ENCODE data around the gene DDX41.
A peak's percentile ranks its signal among the peaks of the same experiment; 100 is the strongest.

DDX41 gene

DNA sequence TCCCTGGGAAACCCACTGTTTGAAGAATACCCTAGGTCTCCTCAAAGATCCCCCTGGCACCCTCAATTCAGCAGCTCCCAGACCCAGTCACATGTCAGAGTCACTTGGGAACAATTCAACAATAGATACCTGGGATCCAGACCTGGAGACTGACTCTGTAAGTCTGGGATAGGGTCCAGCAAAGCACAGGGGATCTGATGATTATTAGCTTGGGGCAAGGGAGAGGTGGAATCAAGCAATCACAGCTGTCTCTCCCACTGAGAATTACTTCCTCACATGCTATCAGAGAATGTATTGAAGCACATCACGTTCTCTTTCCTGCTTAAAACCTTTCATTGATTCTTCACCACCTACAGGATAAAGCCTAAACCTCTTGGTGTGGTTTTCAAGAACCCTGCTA is 31.7 kb upstream of the DDX41 start:
- H3K36me3 Mint-ChIP-seq (ENCODE audit: low read depth): peaks cover 15% of the 10 kb centered on the region
- H3K4me1 Mint-ChIP-seq: peaks cover 66% of the 10 kb centered on the region
- no peaks in the 10 kb centered on the region for H3K9me3 Mint-ChIP-seq
- H3K4me3 Mint-ChIP-seq: no peak overlapping the region
- no peak for TF ChIP-seq CTCF (IDR thresholded peaks at IDR 0.05; ENCODE audit: unreplicated experiment in 3 of 3)
- peak overlapping the region in 2 of 3 experiments; percentile 43 to 54 for H3K27ac Mint-ChIP-seq
- no peaks in the 10 kb centered on the region for H3K27me3 Mint-ChIP-seq (ENCODE audit: low read depth)

GRCh38 chr5:177547736-177548135 is 31.0 kb upstream of the DDX41 start:
- TF ChIP-seq CTCF (IDR thresholded peaks at IDR 0.05; ENCODE audit: unreplicated experiment in 3 of 3): no peak
- no peak overlapping the region for H3K4me3 Mint-ChIP-seq
- H3K36me3 Mint-ChIP-seq (ENCODE audit: low read depth): peaks cover 19% of the 10 kb centered on the region
- no peaks in the 10 kb centered on the region for H3K27me3 Mint-ChIP-seq (ENCODE audit: low read depth)
- peak overlapping the region in 2 of 3 experiments; percentile 22 to 54 for H3K27ac Mint-ChIP-seq
- H3K9me3 Mint-ChIP-seq: no peaks in the 10 kb centered on the region
- H3K4me1 Mint-ChIP-seq: peaks cover 67% of the 10 kb centered on the region

- Mint-ChIP-seq H3K9me3 (no peaks in the 10 kb centered on the region), H3K36me3 (ENCODE audit: low read depth) (peaks cover 22% of the 10 kb centered on the region), H3K4me3 (peak overlapping the region in 1 of 3 experiments; percentile 72), H3K4me1 (peaks cover 61% of the 10 kb centered on the region), H3K27me3 (ENCODE audit: low read depth) (no peaks in the 10 kb centered on the region), H3K27ac (peak overlapping the region; percentile 71 to 89 (median 80))
- no peak for TF ChIP-seq CTCF (IDR thresholded peaks at IDR 0.05; ENCODE audit: unreplicated experiment in 3 of 3)
Observed at GRCh38 chr5:177546258-177546741, 29.5 kb upstream of the DDX41 start.

GRCh38 chr5:177545487-177546257 is 28.9 kb upstream of the DDX41 start:
- no peaks in the 10 kb centered on the region for H3K9me3 Mint-ChIP-seq
- H3K27me3 Mint-ChIP-seq (ENCODE audit: low read depth): no peaks in the 10 kb centered on the region
- H3K27ac Mint-ChIP-seq: peak overlapping the region; percentile 71 to 89 (median 80)
- H3K4me3 Mint-ChIP-seq: peak overlapping the region in 1 of 3 experiments; percentile 66
- no peak for TF ChIP-seq CTCF (IDR thresholded peaks at IDR 0.05; ENCODE audit: unreplicated experiment in 3 of 3)
- H3K36me3 Mint-ChIP-seq (ENCODE audit: low read depth): peaks cover 27% of the 10 kb centered on the region
- peaks cover 66% of the 10 kb centered on the region for H3K4me1 Mint-ChIP-seq

DNA sequence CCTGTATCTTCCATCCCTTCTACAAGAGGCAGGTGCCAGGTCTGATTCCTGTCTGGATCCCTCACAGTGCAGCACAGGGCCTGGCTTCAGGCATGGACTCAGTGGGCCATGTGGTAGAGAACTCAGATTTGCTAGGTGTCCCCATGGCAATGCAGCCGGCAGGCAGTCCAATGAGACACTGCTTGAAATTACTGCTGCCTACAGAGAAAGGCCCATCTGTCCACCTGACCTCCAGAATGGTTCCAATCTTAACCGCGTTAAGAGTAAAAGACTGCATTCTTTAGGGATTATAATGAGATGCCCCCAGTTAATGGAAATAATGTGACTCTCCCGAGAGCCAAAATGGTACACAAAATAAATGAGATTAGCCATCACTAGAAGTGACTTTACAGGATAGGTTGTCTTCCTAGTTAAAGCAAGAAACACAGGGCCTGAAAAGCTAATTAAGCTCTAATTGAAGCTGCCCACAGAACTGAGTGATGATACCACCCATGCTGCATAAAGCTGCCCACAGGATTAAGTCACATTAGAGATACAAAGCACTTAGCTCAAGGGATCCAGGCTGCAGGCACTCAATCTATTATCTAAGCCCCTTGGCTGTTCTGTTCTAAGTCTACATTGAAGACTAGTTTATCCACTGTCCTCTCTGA is 26.2 kb upstream of the DDX41 start:
- Mint-ChIP-seq H3K27me3 (ENCODE audit: low read depth) (no peaks in the 10 kb centered on the region), H3K4me3 (no peak overlapping the region), H3K27ac (peak overlapping the region in 1 of 3 experiments; percentile 6), H3K4me1 (peaks cover 70% of the 10 kb centered on the region), H3K36me3 (ENCODE audit: low read depth) (peaks cover 33% of the 10 kb centered on the region), H3K9me3 (no peaks in the 10 kb centered on the region)
- no peak for TF ChIP-seq CTCF (IDR thresholded peaks at IDR 0.05; ENCODE audit: unreplicated experiment in 3 of 3)
